Esophagus squamous epithelium (tissue), 5 donors: ENCODE data around the gene AUTS2. TPM values are rescaled to one million over a fixed set of nuclear protein-coding genes. Genes with fewer than 3 reads are reported as not detected.

Experiments
- DNase-seq: peaks from one replicate; lab custom pipeline; 2025; lab: John Stamatoyannopoulos, UW
- H3K27ac ChIP-seq, 4 donors: fragments of 200-600 bp; sonication (generic); one replicate each; pipeline ENCODE4 v1.5.1; 2016 to 2019; ENCODE audit warnings: mild to moderate bottlenecking in 1 of 4
- H3K27me3 ChIP-seq, 4 donors: fragments of 200-600 bp; sonication (generic); 1 replicate in 3 of 4; 2 replicates in 1 of 4; pipeline versions ENCODE4 v1.5.1 to v1.6.0; 2017 to 2021; ENCODE audit warnings: antibody characterized with exemption in 1 of 4
- H3K36me3 ChIP-seq, 3 donors: fragments of 200-600 bp; sonication (generic); one replicate each; pipeline ENCODE4 v1.5.1; 2016 to 2019
- H3K4me1 ChIP-seq, 3 donors: fragments of 200-600 bp; sonication (generic); one replicate each; pipeline ENCODE4 v1.5.1; 2017 to 2019
- H3K4me3 ChIP-seq, 4 donors: fragments of 200-600 bp; sonication (generic); 1 replicate in 3 of 4; 2 replicates in 1 of 4; pipeline ENCODE4 v1.5.1; 2016 to 2019; ENCODE audit warnings: mild to moderate bottlenecking in 2 of 4, moderate library complexity in 1 of 4
- H3K9me3 ChIP-seq, 3 donors: fragments of 200-600 bp; sonication (generic); one replicate each; pipeline ENCODE4 v1.5.1; 2016 to 2019
- POLR2A ChIP-seq, 4 donors: fragments of 450-650 bp; IDR thresholded peaks; one replicate each; pipeline ENCODE4 v1.6.1; 2017; ENCODE audit warnings: antibody characterized with exemption in 4 of 4, mild to moderate bottlenecking in 4 of 4, moderate library complexity in 3 of 4
- WGBS, 2 donors: methylation state at CpG; one replicate each; pipeline ENCODE4 v1.1.5; 2018; 5-methylcytosine and 5-hydroxymethylcytosine counted together
- intact Hi-C: fragments of 100-400 bp; cut with DNase I; formaldehyde crosslinking; loops from one replicate; pipeline ENCODE4 v1.15.0; 2022
- total RNA-seq, 4 donors: library from RNA; depleted of rRNA; stranded (reverse); fragments of >200 nt; gene quantifications; one replicate each; pipeline ENCODE4 v1.1.0, GENCODE V29; 2016
- TF ChIP-seq, protein P1 (sequence below), 6 experiments: fragments of 450-650 bp in 4 of 6; fragments of 200-600 bp in 2 of 6; sonication (generic) in 2 of 6; IDR thresholded peaks; one replicate each; pipeline ENCODE4 v1.5.1; 2016 to 2019; ENCODE audit warnings: antibody characterized with exemption in 6 of 6, mild to moderate bottlenecking in 4 of 6, moderate library complexity in 4 of 6
- donor health status: DM: yes; HTN: yes; CAD: no.

Gene AUTS2
- total RNA-seq, 4 donors from 2014 or later: 9.5 to 36.2 (median 23.0) TPM

DNA sequence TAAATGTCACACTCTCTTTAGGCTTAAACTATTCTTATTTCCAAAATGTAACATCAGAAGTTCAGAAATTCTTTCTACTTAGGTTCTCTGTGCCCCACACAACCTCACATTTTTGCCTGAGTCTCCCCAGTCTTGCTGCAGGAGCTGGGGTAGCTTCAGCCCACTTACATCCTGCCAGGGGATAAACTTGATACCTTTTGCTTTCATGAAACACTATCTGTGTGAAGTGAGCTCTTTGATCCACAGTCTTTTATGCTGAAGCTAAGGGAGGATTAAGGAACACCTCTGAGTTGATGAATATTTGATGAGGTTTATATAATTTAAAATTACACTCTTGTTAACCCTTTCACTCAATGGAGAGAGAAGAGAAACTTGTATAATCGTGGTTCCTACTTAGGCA lies 341.0 kb downstream of the AUTS2 start:
- no peak for DNase-seq
- 63 to 92% methylated on average over 1 of the region's 1 CpG for WGBS, 2 donors
- no peaks in the 10 kb centered on the region for H3K9me3 ChIP-seq
- intact Hi-C loops: no loop called here
- H3K4me3 ChIP-seq: no peak overlapping the region
- TF ChIP-seq POLR2A (IDR thresholded peaks at IDR 0.05): no peak
- TF ChIP-seq, protein P1, sequence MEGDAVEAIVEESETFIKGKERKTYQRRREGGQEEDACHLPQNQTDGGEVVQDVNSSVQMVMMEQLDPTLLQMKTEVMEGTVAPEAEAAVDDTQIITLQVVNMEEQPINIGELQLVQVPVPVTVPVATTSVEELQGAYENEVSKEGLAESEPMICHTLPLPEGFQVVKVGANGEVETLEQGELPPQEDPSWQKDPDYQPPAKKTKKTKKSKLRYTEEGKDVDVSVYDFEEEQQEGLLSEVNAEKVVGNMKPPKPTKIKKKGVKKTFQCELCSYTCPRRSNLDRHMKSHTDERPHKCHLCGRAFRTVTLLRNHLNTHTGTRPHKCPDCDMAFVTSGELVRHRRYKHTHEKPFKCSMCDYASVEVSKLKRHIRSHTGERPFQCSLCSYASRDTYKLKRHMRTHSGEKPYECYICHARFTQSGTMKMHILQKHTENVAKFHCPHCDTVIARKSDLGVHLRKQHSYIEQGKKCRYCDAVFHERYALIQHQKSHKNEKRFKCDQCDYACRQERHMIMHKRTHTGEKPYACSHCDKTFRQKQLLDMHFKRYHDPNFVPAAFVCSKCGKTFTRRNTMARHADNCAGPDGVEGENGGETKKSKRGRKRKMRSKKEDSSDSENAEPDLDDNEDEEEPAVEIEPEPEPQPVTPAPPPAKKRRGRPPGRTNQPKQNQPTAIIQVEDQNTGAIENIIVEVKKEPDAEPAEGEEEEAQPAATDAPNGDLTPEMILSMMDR (IDR thresholded peaks at IDR 0.05): no peak
- no peak overlapping the region for H3K27ac ChIP-seq
- H3K36me3 ChIP-seq: no peaks in the 10 kb centered on the region
- peaks cover 0 to 22% (median 0%) of the 10 kb centered on the region in 3 donors for H3K4me1 ChIP-seq
- no peaks in the 10 kb centered on the region for H3K27me3 ChIP-seq

DNA sequence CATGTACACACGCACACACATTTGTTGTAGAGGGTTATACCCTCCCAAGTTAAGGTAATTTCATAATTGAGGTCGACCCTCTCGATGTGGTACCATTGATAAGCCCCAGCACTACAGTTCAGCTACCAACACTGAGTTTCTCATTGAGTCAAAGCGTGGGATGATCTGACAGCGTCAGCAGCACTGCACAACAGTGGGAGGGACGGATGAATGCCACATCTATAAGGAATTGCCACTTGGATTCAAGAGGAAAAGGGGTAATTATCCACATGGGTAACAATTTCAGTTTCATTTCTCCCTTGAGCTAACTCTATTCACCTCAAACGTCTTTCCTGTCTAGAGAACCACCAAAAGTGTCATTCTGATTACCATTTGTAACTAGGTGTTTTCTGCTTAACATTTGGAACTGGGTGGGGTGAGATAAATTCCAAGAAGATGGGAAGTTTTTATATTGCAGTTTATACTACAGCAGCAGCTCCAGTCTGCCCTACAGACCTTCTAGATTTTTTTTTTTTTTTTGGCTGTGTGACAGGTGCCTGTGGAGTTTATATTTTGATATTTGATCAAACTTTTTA lies 342.9 kb downstream of the AUTS2 start:
- H3K36me3 ChIP-seq: no peaks in the 10 kb centered on the region
- DNase-seq: no peak
- no peak overlapping the region for H3K4me3 ChIP-seq
- peaks cover 0 to 22% (median 0%) of the 10 kb centered on the region in 3 donors for H3K4me1 ChIP-seq
- H3K27ac ChIP-seq: no peak overlapping the region
- WGBS, 2 donors: 71 to 83% methylated on average over 5 to 7 of the region's 7 CpGs
- TF ChIP-seq, protein P1 (IDR thresholded peaks at IDR 0.05): no peak
- no peak for TF ChIP-seq POLR2A (IDR thresholded peaks at IDR 0.05)
- H3K27me3 ChIP-seq: no peaks in the 10 kb centered on the region
- intact Hi-C loops: no loop called here
- H3K9me3 ChIP-seq: no peaks in the 10 kb centered on the region

DNA sequence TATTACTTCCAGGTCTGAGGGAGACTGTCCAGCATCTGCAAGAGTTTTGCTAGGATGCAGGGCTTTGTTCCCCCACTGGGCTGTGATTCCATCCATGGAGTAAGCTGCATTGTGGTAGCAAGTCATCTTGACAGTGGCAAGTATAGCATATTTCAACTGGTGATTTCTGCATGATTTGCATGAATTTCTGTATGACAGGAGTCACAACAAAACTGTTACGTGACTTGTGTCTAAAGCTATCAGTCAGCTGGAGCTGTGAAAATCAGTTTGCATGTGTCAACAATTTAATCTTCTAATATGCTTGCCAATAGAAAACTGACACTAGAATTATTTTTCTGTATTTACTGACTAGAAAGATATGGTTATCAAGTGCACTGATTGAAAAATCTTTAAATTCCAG lies 344.3 kb downstream of the AUTS2 start:
- H3K9me3 ChIP-seq: no peaks in the 10 kb centered on the region
- no peaks in the 10 kb centered on the region for H3K27me3 ChIP-seq
- TF ChIP-seq, protein P1 (IDR thresholded peaks at IDR 0.05): no peak
- TF ChIP-seq POLR2A (IDR thresholded peaks at IDR 0.05): no peak
- H3K27ac ChIP-seq: no peak overlapping the region
- H3K36me3 ChIP-seq: no peaks in the 10 kb centered on the region
- 87 to 92% methylated on average over 1 of the region's 1 CpG for WGBS, 2 donors
- intact Hi-C loops: no loop called here
- peaks cover 0 to 22% (median 0%) of the 10 kb centered on the region in 3 donors for H3K4me1 ChIP-seq
- no peak for DNase-seq
- H3K4me3 ChIP-seq: no peak overlapping the region

DNA sequence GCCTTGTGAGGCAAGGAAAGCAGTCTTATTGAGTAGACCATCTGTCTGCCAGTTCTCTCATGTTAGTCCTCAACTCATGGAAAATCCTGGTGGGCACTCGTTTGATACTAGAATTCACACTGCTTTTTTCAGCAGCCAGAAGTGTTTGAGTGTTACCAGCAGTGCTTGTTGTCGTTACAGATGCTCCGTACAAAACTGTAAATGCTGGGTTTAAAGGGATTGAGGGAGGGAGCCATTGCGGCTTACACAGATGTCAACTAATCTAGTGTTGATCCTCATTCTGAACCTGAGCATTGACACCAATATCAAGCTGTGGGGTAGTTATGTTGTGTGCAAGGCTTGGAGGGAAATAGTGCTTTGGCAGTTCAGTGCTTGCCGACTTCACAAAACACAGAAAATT lies 348.6 kb downstream of the AUTS2 start:
- intact Hi-C loops: no loop called here

DNA sequence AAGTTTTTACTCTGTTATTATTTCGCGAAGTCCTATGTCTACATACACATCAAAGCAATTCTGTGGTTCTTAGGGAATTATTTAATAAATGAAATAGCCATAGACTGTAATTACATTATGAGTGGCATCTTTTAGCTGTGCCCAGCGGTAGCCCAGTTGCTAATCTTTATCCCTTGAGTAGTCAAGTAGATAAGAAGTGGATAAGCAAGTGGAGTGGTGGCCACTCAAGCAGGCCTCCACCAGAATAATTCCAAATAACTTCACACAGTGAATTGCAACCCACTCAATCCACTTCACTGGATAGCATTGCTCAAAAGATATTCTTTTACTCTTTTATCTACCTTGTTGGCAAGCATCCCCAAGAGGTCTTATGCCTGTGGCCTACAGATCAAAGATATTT lies 349.7 kb downstream of the AUTS2 start:
- WGBS, 2 donors: 92 to 99% methylated on average over 3 of the region's 3 CpGs
- intact Hi-C loops: no loop called here

More for the DNA sequence above, 348.6 kb downstream of the AUTS2 start:
- Histone ChIP-seq H3K4me3 (no peak overlapping the region), H3K9me3 (no peaks in the 10 kb centered on the region), H3K27ac (no peak overlapping the region), H3K4me1 (peaks cover 0 to 1% (median 0%) of the 10 kb centered on the region in 3 donors), H3K27me3 (no peaks in the 10 kb centered on the region), H3K36me3 (no peaks in the 10 kb centered on the region)
- no peak for DNase-seq
- 86 to 87% methylated on average over 5 of the region's 5 CpGs for WGBS, 2 donors
- TF ChIP-seq POLR2A (IDR thresholded peaks at IDR 0.05): no peak
- TF ChIP-seq, protein P1 (IDR thresholded peaks at IDR 0.05): no peak

More for the DNA sequence above, 349.7 kb downstream of the AUTS2 start:
- Histone ChIP-seq H3K27ac (no peak overlapping the region), H3K36me3 (no peaks in the 10 kb centered on the region), H3K4me1 (peaks cover 0 to 3% (median under 1%) of the 10 kb centered on the region in 3 donors), H3K27me3 (no peaks in the 10 kb centered on the region), H3K9me3 (no peaks in the 10 kb centered on the region), H3K4me3 (no peak overlapping the region)
- TF ChIP-seq POLR2A (IDR thresholded peaks at IDR 0.05): no peak
- TF ChIP-seq, protein P1 (IDR thresholded peaks at IDR 0.05): no peak
- no peak for DNase-seq
